ENCODE measurements around the gene ETFDH.

DNA sequence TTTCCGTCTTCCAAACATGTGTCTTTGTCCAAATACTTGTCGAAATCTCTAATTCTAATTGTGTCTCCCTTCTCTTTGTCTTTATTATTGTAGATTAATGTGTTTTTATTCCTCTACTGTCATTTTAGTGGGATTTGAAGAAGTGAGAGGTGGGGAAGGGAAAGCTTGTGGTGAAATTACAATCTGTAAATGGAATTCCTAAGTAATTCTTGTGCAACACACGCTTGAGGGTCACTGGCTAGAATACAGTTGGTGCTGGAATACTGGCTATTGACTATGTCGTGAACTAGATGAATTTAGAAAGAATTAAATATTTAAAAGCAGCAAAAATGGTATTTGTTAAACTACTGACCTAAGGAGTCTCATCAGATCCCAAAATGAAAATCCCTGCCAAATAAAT is 86.0 kb downstream of the ETFDH start:
- TF ChIP-seq, protein P1, sequence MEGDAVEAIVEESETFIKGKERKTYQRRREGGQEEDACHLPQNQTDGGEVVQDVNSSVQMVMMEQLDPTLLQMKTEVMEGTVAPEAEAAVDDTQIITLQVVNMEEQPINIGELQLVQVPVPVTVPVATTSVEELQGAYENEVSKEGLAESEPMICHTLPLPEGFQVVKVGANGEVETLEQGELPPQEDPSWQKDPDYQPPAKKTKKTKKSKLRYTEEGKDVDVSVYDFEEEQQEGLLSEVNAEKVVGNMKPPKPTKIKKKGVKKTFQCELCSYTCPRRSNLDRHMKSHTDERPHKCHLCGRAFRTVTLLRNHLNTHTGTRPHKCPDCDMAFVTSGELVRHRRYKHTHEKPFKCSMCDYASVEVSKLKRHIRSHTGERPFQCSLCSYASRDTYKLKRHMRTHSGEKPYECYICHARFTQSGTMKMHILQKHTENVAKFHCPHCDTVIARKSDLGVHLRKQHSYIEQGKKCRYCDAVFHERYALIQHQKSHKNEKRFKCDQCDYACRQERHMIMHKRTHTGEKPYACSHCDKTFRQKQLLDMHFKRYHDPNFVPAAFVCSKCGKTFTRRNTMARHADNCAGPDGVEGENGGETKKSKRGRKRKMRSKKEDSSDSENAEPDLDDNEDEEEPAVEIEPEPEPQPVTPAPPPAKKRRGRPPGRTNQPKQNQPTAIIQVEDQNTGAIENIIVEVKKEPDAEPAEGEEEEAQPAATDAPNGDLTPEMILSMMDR (IDR thresholded peaks at IDR 0.05; ENCODE audit: poor library complexity, severe bottlenecking) = no peak
- TF ChIP-seq REST (IDR thresholded peaks at IDR 0.05; ENCODE audit: borderline replicate concordance) (no peak), SMC3 (conservative IDR thresholded peaks at IDR 0.05; ENCODE audit: poor library complexity) (no peak), MXI1 (conservative IDR thresholded peaks at IDR 0.05; ENCODE audit: poor library complexity, severe bottlenecking) (no peak)

All from neural cell (in vitro differentiated cells).